Measurements from ENCODE around the gene CORO2B.

DNA sequence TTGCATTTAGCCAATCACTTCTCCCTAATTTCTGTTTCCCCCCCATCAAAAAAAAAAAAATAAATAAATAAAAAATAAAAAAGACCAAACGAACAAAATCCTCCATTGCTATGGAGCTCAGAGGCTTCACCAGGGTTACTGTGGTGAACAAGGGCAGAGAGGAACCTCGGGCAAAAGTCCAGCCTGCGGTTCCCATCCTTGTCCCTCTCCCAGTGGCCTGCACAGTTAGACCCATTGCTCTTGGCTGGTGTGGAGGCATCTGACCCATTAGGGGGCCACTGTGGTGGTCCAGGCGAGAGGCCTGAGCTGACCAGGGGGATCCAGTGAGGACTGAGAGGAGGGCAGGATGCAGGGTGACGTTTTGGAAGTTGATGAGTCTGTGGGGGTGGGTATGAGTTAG is 18.8 kb downstream of the CORO2B start:
- TF ChIP-seq, protein P1, sequence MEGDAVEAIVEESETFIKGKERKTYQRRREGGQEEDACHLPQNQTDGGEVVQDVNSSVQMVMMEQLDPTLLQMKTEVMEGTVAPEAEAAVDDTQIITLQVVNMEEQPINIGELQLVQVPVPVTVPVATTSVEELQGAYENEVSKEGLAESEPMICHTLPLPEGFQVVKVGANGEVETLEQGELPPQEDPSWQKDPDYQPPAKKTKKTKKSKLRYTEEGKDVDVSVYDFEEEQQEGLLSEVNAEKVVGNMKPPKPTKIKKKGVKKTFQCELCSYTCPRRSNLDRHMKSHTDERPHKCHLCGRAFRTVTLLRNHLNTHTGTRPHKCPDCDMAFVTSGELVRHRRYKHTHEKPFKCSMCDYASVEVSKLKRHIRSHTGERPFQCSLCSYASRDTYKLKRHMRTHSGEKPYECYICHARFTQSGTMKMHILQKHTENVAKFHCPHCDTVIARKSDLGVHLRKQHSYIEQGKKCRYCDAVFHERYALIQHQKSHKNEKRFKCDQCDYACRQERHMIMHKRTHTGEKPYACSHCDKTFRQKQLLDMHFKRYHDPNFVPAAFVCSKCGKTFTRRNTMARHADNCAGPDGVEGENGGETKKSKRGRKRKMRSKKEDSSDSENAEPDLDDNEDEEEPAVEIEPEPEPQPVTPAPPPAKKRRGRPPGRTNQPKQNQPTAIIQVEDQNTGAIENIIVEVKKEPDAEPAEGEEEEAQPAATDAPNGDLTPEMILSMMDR (IDR thresholded peaks at IDR 0.05) = no peak
- no peak for TF ChIP-seq POLR2A (IDR thresholded peaks at IDR 0.05)
- TF ChIP-seq EP300 (IDR thresholded peaks at IDR 0.05) = no peak
- no peak for TF ChIP-seq POLR2AphosphoS5 (IDR thresholded peaks at IDR 0.05)
